Ascending aorta (tissue), 2 donors: ENCODE results near the gene SERAC1. TPM values are rescaled to one million over a fixed set of nuclear protein-coding genes. Genes with fewer than 3 reads are reported as not detected.

Experiments
- DNase-seq, 2 donors: peaks; one replicate each; pipeline ENCODE4 v3.0.0-alpha.2; 2019; ENCODE audit warnings: low spot score in 2 of 2
- H3K27ac ChIP-seq, 2 donors: fragments of 200-600 bp; sonication (generic); one replicate each; pipeline ENCODE4 v1.5.1; 2016 to 2017; ENCODE audit warnings: mild to moderate bottlenecking in 1 of 2
- H3K27me3 ChIP-seq: fragments of 200-600 bp; sonication (generic); one replicate; pipeline ENCODE4 v1.5.1; 2017
- H3K36me3 ChIP-seq, 2 donors: fragments of 200-600 bp; sonication (generic); one replicate each; pipeline ENCODE4 v1.5.1; 2016
- H3K4me1 ChIP-seq, 2 donors: fragments of 200-600 bp; sonication (generic); one replicate each; pipeline ENCODE4 v1.5.1; 2016 to 2017; ENCODE audit warnings: mild to moderate bottlenecking in 1 of 2
- H3K4me3 ChIP-seq, 2 donors: fragments of 200-600 bp; sonication (generic); one replicate each; pipeline ENCODE4 v1.5.1; 2016 to 2017; ENCODE audit warnings: mild to moderate bottlenecking in 1 of 2
- H3K9me3 ChIP-seq, 2 donors: fragments of 200-600 bp; sonication (generic); one replicate each; pipeline ENCODE4 v1.5.1; 2016
- CTCF ChIP-seq, 3 experiments: fragments of 200-600 bp in 2 of 3; fragments of 450-650 bp in 1 of 3; sonication (generic) in 2 of 3; IDR thresholded peaks; one replicate each; pipeline ENCODE4 v1.5.1; 2016 to 2019; ENCODE audit warnings: antibody characterized with exemption in 3 of 3, mild to moderate bottlenecking in 1 of 3, moderate library complexity in 1 of 3
- intact Hi-C: fragments of 100-400 bp; cut with DNase I; formaldehyde crosslinking; loops from one replicate; pipeline ENCODE4 v1.15.1; 2023
- total RNA-seq: library from RNA; depleted of rRNA; stranded (reverse); fragments of >200 nt; gene quantifications from one replicate; pipeline ENCODE4 v1.1.0, GENCODE V29; 2016

The SERAC1 gene
- total RNA-seq, 1 donor from 2014 or later = 9.3 TPM

GRCh38 chr6:158068156-158068892 lies 99.7 kb downstream of the SERAC1 start:
- no peaks in the 10 kb centered on the region for H3K9me3 ChIP-seq
- H3K36me3 ChIP-seq = peaks cover 13 to 54% of the 10 kb centered on the region in 2 donors
- no peaks in the 10 kb centered on the region for H3K27me3 ChIP-seq
- H3K4me3 ChIP-seq = no peak overlapping the region
- intact Hi-C loops = loop anchor here (2.0 to 10.0 kb wide), 2 partner anchors 28 to 424 kb away; no protein-coding TSS in a partner anchor
- DNase-seq = no peak
- H3K4me1 ChIP-seq = peaks cover 0 to 11% of the 10 kb centered on the region in 2 donors
- peak overlapping the region; percentile 68 to 72 for H3K27ac ChIP-seq
- TF ChIP-seq CTCF (IDR thresholded peaks at IDR 0.05) = no peak

GRCh38 chr6:158067436-158068015 lies 100.5 kb downstream of the SERAC1 start:
- Histone ChIP-seq H3K27ac (peak overlapping the region in 1 of 2 donors; percentile 72), H3K9me3 (no peaks in the 10 kb centered on the region), H3K4me3 (no peak overlapping the region), H3K4me1 (peaks cover 0 to 11% of the 10 kb centered on the region in 2 donors), H3K36me3 (peaks cover 13 to 54% of the 10 kb centered on the region in 2 donors), H3K27me3 (no peaks in the 10 kb centered on the region)
- no peak for TF ChIP-seq CTCF (IDR thresholded peaks at IDR 0.05)
- intact Hi-C loops = loop anchor here (2.0 to 10.0 kb wide), 2 partner anchors 27 to 423 kb away; no protein-coding TSS in a partner anchor
- DNase-seq = no peak

- TF ChIP-seq CTCF (IDR thresholded peaks at IDR 0.05) = no peak
- no peak overlapping the region for H3K4me3 ChIP-seq
- no peak for DNase-seq
- intact Hi-C loops = loop anchor here (10.0 kb wide), 1 partner anchor 421 kb away; no protein-coding TSS in a partner anchor
- H3K27ac ChIP-seq = no peak overlapping the region
- H3K9me3 ChIP-seq = no peaks in the 10 kb centered on the region
- H3K4me1 ChIP-seq = peaks cover 0 to 15% of the 10 kb centered on the region in 2 donors
- peaks cover 7 to 52% of the 10 kb centered on the region in 2 donors for H3K36me3 ChIP-seq
- no peaks in the 10 kb centered on the region for H3K27me3 ChIP-seq
Observed at GRCh38 chr6:158066136-158066781, 101.8 kb downstream of the SERAC1 start.

- peaks cover 5 to 26% of the 10 kb centered on the region in 2 donors for H3K4me1 ChIP-seq
- H3K27me3 ChIP-seq = no peaks in the 10 kb centered on the region
- peaks cover 0 to 39% of the 10 kb centered on the region in 2 donors for H3K36me3 ChIP-seq
- no peak overlapping the region for H3K4me3 ChIP-seq
- no peak overlapping the region for H3K27ac ChIP-seq
- TF ChIP-seq CTCF (IDR thresholded peaks at IDR 0.05) = no peak
- no peak for DNase-seq
- intact Hi-C loops = loop anchor here (10.0 kb wide), 1 partner anchor 420 kb away; no protein-coding TSS in a partner anchor
- H3K9me3 ChIP-seq = no peaks in the 10 kb centered on the region
Observed at GRCh38 chr6:158064725-158065251, 103.3 kb downstream of the SERAC1 start.

GRCh38 chr6:158063736-158064135 lies 104.3 kb downstream of the SERAC1 start:
- Histone ChIP-seq H3K27me3 (no peaks in the 10 kb centered on the region), H3K4me1 (peaks cover 10 to 29% of the 10 kb centered on the region in 2 donors), H3K9me3 (no peaks in the 10 kb centered on the region), H3K4me3 (no peak overlapping the region), H3K36me3 (peaks cover 0 to 36% of the 10 kb centered on the region in 2 donors), H3K27ac (no peak overlapping the region)
- DNase-seq = no peak
- intact Hi-C loops = loop anchor here (10.0 kb wide), 1 partner anchor 419 kb away; no protein-coding TSS in a partner anchor
- no peak for TF ChIP-seq CTCF (IDR thresholded peaks at IDR 0.05)
